ENCODE data around the gene CCNI.

- TF ChIP-seq GABPA (IDR thresholded peaks at IDR 0.05; ENCODE audit: low read depth) (no peak), CTCF (IDR thresholded peaks at IDR 0.05) (no peak), USF2 (IDR thresholded peaks at IDR 0.05; ENCODE audit: borderline replicate concordance, low read depth, low read length) (no peak), SMC3 (IDR thresholded peaks at IDR 0.05; ENCODE audit: low read depth, low read length) (no peak), RAD21 (IDR thresholded peaks at IDR 0.05; ENCODE audit: low read length) (no peak), REST (IDR thresholded peaks at IDR 0.05; ENCODE audit: low read depth, low read length) (no peak), YY1 (IDR thresholded peaks at IDR 0.05; ENCODE audit: low read depth) (no peak), RCOR1 (IDR thresholded peaks at IDR 0.05; ENCODE audit: low read length) (no peak), MXI1 (IDR thresholded peaks at IDR 0.05; ENCODE audit: low read depth, low read length) (no peak), MAX (IDR thresholded peaks at IDR 0.05; ENCODE audit: low read depth) (no peak), FOXM1 (IDR thresholded peaks at IDR 0.05; ENCODE audit: low read depth) (no peak)
These were observed 49.5 kb downstream of the CCNI start for GRCh38 chr4:77026322-77026704.

Measured in SK-N-SH (cell line).